GM18511 (cell line): Measurements from ENCODE around the gene NUDT7.

Source experiments
- ATAC-seq: cut with Tn5 transposase; IDR thresholded peaks from one replicate; pipeline ENCODE4 v1.9.1; 2021; ENCODE audit warnings: mild to moderate bottlenecking, moderate library complexity; ENCODE audit not compliant: unreplicated experiment

Gene NUDT7

DNA sequence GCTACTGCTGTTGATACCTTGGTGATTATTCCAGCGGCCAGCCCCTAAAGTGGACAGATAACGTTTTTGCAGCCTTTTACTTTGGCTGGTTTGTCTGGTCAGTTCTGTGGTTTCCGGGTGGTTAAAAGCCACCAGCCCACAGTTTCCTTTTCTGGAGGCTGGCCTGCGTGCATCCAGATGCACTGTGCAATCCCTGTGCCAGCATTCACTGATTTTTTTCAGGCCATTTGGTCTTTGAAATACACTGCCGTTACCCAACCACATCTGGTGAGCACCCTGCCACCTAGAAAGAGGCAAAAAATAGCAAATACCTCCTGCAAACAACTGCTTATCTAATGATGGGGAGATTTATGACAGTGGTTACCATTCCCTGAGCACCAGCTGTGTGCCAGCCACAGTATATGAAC is 797 bp downstream of the NUDT7 start:
- peak; percentile 24 for ATAC-seq

DNA sequence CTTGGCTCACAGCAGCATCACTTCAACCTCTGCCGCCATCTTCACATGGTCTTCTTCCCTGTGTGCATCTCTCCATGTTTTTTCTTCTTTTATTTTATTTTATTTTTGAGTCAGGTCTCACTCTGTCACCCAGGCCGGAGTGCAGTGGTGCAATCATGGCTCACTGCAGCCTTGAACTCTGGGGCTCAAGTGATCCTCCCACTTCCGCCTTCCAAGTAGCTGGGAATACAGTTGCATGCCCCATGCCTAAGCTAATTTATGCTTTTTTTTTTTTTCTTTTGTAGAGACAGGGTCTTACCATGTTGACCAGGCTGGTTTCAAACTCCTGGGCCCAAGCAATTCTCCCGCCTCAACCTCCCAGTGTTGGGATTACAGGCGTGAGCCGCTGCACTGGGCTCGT is 1.9 kb downstream of the NUDT7 start:
- no peak for ATAC-seq

DNA sequence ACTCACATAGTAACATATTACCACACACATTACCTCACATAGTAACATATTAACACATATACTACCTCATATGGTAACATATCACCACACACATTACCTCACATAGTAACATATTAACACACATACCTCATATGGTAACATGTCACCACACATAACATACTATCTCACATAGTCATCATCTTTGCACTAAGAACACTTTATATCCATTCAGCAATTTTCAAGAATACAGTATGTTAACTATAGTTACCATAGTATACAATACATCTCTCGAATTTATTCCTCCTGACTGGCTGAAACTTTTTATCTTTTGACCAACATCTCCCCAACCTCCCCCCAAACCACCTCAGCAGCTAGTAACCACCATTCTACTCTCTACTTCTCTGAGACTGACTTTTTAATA is 7.6 kb downstream of the NUDT7 start:
- no peak for ATAC-seq

DNA sequence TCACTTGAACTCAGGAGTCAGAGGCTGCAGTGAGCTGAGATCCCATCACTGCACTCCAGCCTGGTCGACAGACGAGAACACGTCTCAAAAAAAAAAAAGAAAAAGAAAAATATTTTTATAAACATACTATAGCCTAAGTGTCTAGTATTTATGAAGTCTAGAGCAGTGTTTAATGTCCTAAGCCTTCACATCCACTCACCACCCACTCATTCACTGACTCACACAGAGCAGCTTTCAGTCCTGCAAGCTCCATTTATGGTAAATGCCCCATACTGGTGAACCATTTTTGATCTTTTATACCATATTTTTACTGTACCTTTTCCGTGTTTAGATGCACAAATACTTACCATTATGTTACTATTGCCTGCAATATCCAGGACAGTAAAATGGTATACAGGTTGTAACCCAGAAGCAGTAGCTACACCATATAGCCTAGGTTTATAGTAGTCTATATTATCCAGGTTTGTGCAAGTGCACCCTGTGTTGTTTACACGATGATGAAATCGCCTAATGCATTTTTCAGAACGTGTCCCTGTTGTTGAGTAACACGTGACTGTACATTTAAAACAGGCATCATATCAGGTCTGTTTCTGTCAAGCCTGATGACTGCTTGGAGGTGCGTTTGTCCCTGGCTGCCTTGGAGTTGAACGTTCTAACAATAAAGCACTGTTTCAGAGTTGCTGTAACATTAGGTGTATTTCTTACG is 10.1 kb downstream of the NUDT7 start:
- ATAC-seq: no peak

DNA sequence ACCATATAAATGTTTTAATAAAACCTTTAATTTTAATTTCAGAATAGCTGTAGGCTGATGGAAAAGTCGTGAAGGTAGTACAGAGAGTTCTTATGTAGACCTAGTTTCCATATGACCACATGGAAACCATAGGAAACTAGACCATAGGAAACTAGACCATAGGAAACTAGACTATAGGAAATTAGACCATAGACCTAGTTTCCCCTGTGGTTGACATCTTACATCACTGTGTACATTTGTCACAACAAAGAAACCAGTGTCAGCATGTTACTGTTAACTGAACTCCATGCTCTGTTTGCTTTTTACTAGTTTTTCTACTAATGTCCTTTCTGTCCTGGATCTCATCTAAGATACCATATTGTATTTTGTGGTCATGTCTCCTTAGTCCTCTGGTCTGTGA is 14.6 kb downstream of the NUDT7 start:
- ATAC-seq: no peak

DNA sequence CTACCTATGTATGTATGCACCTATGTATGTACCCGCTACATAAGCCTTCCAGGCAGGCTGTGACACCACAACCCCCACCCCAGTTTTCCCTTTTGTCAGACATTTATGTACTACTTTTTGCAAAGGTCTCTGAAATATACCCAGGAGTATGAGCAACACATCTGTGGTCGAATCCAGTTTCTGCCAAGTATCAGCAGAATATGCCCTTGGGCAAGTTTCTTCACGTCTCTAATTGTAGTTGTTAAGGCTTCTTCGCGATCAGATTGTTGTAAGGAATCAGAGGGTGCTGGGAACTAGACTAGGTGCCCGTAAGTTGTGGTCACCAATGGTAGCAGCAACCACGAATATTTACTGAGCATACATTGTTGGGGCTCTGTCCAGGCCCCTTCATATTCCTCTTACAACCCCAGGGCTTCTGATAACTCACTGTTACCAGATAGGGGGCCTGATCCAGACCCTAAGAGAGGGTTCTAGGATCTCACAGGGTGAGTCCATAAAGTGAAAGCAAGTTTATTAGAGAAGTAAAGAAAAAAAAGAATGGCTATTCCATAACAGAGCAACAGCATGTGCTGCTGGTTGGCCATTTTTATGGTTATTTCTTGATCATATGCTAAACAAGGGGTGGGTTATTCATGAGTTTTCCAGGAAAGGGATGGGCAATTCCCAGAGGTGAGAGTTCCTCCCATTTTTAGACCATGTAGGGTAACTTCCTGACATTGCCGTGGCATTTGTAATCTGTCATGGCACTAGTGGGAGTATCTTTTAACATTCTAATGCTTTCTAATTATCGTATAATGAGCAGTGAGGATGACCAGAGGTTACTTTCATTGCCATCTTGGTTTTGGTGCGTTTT is 16.6 kb downstream of the NUDT7 start:
- ATAC-seq: no peak

DNA sequence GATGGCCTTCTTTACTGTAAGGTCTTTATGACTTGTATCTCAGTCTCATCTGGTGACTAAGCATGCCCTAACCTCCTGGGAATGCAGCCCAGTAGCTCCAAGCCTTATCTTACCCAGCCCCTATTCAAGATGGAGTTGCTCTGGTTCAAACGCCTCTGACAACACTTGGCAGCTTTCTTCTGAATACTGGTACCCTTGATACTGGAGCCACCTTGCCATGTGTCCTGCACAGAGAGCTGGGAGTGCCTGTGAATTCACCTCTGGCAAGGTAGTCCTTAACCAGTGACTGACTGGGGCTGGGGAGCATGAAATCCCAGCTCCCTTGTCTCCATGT is 17.2 kb downstream of the NUDT7 start:
- ATAC-seq: no peak

DNA sequence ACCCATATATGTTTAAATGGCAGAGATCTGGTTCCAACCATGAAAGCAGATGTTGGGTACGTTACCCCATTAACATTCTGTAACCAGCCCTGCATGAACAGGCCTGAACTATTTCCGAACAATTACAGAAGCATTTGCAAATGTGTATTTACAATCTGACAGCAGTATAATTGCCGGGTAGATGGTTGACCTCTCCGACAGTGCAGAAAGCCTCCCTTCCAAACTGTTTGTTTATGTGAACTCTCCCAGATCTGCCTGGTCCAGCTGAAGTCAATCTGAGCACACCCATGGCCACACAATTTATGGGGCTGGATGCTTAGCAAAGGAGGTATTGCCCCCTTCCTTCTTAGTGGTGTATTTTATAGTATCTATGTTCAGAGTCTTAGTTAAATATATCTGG is 21.8 kb downstream of the NUDT7 start:
- no peak for ATAC-seq

DNA sequence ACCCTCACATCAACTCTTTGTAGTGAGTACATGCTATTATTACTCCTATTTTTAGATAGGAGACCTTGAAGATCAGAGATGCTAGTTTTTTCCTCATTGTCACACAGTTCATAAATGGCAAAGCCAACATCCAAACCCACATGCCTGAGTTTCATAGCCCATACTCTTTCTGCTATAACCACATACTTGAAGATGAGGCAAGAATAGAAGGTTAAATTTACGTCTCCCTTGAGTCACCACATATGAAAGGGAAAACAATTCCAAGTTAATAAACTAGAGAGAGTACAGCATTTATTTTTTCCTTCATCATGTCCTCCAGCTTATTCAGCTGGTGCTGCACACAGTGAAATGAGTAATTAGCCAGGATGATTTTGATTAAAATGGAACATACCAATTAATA is 23.7 kb downstream of the NUDT7 start:
- ATAC-seq: no peak

DNA sequence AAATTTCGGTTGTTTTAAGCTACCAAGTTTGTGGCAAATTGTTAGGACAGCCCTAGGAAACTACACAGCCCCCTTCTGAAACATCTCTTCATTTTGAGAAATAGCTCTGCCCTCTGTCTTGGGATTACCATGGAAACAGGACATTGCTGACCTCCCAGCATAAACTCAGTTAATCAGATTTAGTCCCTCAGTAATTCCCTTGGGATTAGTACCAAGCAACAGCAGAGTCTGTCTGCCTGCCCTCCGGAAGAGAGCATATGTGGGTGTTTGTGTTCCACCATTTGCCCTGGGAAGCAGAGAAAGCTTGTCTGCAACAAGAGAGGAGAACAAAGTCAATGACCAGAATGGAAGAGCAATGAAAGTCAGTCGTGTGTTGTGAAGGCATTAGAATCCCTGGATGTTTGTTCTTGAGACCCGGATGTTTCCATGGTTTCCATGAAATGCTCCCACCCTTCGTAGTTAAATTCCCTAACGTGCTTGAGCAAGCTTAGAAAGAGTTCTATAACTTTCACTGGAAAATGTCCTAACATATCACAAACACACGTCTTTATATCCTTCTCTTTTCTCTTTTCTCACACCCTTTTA is 26.2 kb downstream of the NUDT7 start:
- no peak for ATAC-seq

DNA sequence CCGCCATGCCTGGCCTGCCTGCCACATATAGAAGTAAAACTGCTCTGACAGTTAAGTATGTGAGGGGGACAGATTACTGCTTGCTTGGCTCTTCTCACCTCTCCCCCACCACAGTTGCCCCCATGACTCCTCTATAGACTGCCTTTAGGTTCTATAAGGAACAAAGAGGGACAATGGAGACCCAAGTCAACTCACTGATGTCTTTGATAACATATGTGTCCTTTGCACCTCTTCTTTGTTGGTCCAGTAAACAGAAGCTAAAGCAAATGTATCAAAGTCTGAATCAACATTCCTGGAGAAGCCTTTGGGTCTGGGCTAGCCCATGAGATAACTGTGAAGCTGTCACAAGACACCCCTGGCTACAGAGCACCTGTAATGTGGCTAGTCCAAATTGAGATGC is 27.1 kb downstream of the NUDT7 start:
- ATAC-seq: no peak

DNA sequence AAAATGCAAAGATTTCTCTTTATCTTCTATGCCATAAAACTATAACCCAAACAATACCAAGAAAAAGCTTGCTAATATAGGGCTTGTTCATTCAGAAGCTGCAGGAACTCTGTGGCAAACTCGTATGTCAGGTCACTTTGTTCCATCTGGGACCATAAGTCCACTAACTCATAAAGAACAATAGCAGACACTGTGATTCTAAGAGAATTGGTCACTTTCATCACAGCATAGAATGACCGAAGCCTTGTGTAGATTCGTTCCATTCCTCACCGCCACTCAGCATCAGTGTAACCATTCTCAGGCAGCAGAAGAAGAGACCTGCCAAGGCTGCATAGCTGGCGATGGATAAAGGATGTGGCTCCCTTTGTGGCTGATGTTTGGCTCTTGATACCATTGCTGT is 35.7 kb downstream of the NUDT7 start:
- no peak for ATAC-seq

DNA sequence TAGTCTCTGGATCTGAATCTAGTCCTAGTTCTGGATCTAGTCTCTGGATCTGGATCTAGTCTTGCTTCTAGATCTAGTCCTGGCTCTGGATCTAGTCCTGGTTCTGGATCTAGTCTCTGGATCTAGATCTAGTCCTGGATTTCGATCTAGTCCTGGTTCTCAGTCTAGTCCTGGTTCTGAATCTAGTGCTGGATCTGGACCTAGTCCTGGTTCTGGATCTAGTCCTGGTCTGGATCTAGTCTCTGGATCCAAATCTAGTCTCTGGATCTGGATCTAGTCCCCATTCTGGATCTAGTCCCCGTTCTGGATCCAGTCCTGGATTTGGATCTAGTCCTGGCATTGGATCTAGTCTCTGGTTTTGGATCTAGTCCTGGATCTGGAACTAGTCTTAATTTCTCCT is 36.2 kb downstream of the NUDT7 start:
- ATAC-seq: no peak

DNA sequence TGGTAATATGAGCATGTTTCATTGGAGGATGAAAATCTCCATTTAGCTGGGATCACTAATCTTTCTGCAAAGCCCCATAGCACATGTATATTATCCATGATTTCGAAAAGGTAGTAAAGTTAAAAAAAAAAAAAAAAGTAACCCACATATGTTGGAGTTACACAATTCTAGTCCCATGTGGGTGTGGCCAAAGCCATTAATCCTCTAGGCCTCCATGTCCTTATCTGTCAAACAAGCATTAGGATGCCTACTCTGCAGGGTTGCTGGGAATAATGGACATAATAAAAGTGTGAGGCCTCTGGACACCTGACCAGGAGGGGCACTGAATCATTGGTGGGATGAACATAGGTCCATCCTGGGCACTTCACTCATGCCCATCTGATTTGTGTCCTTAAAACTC is 36.9 kb downstream of the NUDT7 start:
- ATAC-seq: no peak

DNA sequence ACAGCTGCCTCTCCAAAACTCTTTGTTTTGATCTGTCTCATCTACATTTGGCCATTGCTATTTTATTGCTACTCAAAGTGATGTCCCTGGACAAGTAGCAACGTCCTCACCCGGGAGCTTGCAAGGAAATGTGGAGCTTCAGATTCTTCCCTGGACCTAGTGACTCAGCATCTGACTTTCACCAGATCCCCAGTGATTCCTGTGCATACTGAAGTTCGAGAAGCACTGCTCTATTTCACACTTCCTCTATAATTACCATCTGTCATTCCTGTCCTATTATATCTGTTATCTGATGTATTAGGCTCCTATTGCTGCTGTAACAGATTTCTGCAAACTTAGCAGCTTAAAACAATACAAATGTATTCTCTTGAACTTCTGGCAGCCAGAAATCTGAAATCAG is 37.5 kb downstream of the NUDT7 start:
- ATAC-seq: no peak

DNA sequence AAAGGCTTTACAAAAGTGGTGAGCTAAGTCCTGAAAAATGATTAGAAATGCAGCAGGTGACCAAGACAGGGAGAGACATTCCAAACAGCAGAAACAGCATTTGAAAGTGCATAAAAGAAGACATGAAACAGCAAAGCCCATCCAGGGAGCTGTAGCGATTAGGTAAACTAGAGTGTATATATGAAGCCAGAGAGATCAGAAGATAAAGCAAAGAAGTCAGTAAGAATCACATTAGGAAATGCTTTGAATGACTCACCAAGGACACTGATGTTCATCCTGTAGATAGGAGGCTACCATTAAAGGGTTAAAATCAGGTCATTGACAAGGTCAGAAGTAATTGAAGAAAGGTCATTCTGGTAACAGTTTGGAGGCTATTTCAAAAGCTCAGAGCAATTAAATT is 38.5 kb downstream of the NUDT7 start:
- ATAC-seq: no peak

DNA sequence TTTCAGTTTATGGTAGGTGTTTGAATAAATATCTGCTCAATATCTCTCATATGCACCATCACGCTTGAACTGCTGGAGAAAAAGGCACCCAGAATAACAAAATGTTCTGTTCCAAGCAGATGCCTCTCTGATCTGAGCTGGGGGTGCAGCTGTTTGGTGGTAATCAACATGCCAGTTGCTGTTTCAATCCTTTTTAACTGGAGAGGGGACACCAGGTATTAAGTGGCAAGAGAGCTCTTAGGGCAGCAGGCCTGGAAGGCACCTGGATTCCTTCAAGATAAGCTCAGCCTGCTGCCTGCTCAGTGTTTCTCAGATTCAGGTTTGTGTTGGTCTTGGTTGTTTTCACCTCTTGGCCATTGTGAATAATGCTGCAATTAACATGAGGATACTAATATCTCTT is 38.9 kb downstream of the NUDT7 start:
- no peak for ATAC-seq

DNA sequence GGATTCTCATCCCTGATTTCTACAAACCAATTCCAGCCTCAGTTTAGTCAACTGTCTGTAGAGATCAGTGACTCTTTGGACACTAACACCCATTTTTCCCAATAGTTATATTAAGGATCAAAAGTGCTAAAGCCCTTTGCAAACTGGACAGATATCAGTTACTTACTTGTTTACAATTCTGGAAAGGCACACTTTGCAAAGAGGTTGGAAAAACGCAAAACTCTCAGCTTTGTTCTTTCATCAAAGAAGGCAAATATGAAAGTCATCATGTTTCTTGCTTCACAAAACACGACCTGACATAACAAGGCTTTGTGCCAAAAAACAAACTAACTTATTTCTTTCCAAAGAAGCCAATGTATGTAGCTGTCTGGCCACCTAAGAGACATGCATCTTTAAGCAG is 39.9 kb downstream of the NUDT7 start:
- ATAC-seq: no peak

DNA sequence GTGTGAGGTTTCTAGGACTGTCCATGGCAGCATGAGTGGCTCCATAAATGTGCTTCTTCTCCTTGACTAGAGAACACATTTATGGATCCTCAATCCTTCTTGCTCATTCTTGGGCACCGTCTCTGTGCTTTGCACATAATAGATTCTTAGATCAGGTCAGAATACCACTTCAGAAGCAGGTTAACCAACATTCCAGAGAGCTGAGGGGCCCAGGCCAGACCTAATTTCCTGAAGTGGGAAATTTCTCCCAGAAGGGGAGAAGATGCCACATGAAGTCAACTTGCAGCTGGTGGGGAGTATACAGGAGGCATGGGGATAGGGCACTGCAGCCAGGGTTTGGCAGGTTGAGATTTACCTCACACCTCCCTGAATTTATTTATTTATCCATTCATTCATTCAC is 41.7 kb downstream of the NUDT7 start:
- no peak for ATAC-seq

DNA sequence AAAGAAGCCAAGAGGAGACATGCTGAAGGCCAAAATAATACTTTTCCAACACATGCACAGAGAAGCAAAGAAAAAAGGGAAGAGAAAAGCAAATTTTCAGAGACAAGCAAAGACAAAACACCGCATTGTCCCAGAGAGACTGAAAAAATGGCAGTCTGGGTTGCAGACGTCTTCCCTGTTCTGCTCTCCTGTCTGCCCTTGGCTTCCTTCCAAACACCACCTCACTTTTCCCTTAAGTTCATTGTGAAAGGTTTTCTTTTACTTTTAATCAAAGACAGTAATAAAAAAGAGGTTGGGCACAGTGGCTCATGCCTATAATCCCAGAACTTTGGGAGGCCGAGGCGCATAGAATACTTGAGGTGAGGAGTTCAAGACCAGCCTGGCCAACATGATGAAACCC is 44.9 kb downstream of the NUDT7 start:
- no peak for ATAC-seq

DNA sequence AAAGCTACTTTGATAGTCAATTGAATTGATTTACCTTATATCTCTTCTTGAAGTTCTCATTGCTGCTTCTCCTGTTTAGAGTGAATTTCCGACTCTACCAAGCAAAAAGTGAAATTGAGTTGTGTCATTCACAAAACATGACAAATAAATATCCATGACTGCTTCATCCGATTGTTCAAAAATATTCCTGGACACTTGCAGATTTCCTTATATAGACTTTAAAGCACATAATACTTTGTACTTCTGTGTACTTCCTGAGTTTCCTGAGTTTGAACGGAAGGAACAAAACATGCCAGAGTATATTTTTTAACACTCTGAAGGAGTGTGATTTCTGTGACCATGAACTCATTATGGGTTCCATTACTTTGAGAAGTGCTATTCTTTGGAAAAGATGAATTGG is 45.5 kb downstream of the NUDT7 start:
- ATAC-seq: no peak
